Endothelial cell of umbilical vein (primary cell): Measurements from ENCODE around the gene SPDYE16.
"Not testable (repeated sequence)": the region's sequence is repeated elsewhere in the genome, so short reads cannot be mapped to it uniquely, and the experiment has no call there.

Experiments
- CTCF ChIP-seq, 2 donors: IDR thresholded peaks; 1 replicate in 1 of 2; 2 replicates in 1 of 2; pipeline ENCODE4 v1.5.1; 2011; ENCODE audit warnings: low read length in 2 of 2, mild to moderate bottlenecking in 2 of 2, moderate library complexity in 2 of 2, control low read depth in 1 of 2, inconsistent platforms in 1 of 2, low read depth in 1 of 2; ENCODE audit not compliant: insufficient read depth in 1 of 2; ENCODE audit errors: extremely low read depth in 1 of 2
- EZH2 ChIP-seq: IDR thresholded peaks from 2 replicates; pipeline ENCODE4 v1.6.1; 2012; ENCODE audit warnings: borderline replicate concordance, low read depth, mild to moderate bottlenecking, moderate library complexity, low read length, inconsistent platforms; ENCODE audit not compliant: severe bottlenecking
- FOS ChIP-seq: IDR thresholded peaks from 2 replicates; pipeline ENCODE4 v1.6.1; 2011; ENCODE audit warnings: mild to moderate bottlenecking, low read length, moderate library complexity, borderline replicate concordance; ENCODE audit not compliant: insufficient read depth
- GATA2 ChIP-seq: IDR thresholded peaks from 2 replicates; pipeline ENCODE4 v1.7.0; 2011; ENCODE audit warnings: low read depth, mild to moderate bottlenecking, moderate library complexity, mixed read lengths, low read length; ENCODE audit not compliant: insufficient read length, insufficient read depth
- JUN ChIP-seq: IDR thresholded peaks from 2 replicates; pipeline ENCODE4 v1.6.1; 2011; ENCODE audit warnings: borderline replicate concordance, low read depth; ENCODE audit not compliant: insufficient read length, insufficient read depth
- POLR2A ChIP-seq: IDR thresholded peaks from 2 replicates; pipeline ENCODE4 v1.6.1; 2012; ENCODE audit warnings: low read depth, mild to moderate bottlenecking, control low read depth, low read length
- POLR2AphosphoS5 ChIP-seq: IDR thresholded peaks from 2 replicates; pipeline ENCODE4 v1.6.1; 2012; ENCODE audit warnings: low read depth, mild to moderate bottlenecking, control low read depth, low read length, moderate library complexity; ENCODE audit not compliant: insufficient read depth

GRCh38 chr7:76568742-76569141, 25.6 kb upstream of the SPDYE16 start:
- TF ChIP-seq CTCF (IDR thresholded peaks at IDR 0.05; ENCODE audit: extremely low read depth in 1 of 2, insufficient read depth in 1 of 2, low read depth in 1 of 2, low read length in 2 of 2); POLR2A; GATA2; EZH2; POLR2AphosphoS5: not testable (repeated sequence)
- TF ChIP-seq FOS (peak; percentile 42), JUN (peak; percentile 67)
